Erythroblast (primary cell): ENCODE measurements around the gene MAOA.

Source experiments
- GATA1 ChIP-seq: IDR thresholded peaks from 2 replicates; pipeline ENCODE4 v1.6.1; 2011; ENCODE audit warnings: low read depth, mild to moderate bottlenecking, control low read depth, low read length, moderate library complexity
- POLR2A ChIP-seq: IDR thresholded peaks from 2 replicates; pipeline ENCODE4 v1.6.1; 2011; ENCODE audit warnings: mild to moderate bottlenecking, low read length

DNA sequence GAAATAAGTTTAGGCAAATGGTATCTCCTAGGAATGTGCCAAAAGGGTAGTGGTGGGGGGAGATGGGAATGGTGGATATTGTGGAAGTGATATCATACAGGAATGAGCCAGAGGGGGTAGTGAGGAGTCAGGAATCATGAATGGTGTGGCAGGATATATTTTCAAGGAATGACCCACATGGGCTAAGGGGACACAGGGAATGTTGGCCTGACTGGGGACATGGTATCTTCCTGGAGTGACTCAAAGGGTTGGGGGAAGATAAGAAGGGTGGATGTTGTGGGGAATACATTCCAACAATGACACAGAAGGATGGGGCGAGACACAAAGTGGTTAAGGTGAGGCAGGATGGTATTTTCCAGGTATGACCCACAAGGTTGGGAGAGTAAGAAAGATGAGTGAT lies 60.6 kb downstream of the MAOA start:
- TF ChIP-seq POLR2A = no peak
- no peak for TF ChIP-seq GATA1
